Measurements from ENCODE around the gene SGSH.

The SGSH gene

DNA sequence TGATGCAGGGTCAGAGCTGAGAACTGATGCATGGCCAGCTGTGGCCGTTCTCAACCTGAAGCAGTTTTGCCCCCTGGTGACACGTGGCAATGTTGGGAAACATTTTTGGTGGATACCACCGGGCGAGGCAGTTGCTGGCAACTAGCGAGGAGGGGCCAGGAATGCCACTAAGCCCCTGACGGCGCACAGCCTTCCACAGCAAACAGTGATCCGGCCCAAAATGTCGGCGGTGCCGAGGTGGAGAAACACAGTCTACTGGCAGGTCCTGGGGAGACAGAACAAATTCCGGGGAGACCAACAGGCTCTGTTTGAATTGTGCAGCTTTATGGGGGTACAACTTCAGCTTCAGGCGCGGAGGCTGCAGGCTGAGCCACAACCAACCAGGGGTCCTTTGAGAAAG lies 8.3 kb upstream of the SGSH start:
- peaks cover 11% of the 10 kb centered on the region for H3K9me3 ChIP-seq (ENCODE audit: severe bottlenecking)
- no peak overlapping the region for H3K4me3 ChIP-seq (ENCODE audit: severe bottlenecking)
- DNase-seq (ENCODE audit: low spot score): no peak
- H3K27me3 ChIP-seq (ENCODE audit: insufficient read depth, poor library complexity, severe bottlenecking): no peaks in the 10 kb centered on the region
- peaks cover 13% of the 10 kb centered on the region for H3K36me3 ChIP-seq (ENCODE audit: low read depth)
- no peaks in the 10 kb centered on the region for H3K4me1 ChIP-seq (ENCODE audit: insufficient read depth, poor library complexity, severe bottlenecking)
- no peak for ATAC-seq (ENCODE audit: low read depth)
- H3K27ac ChIP-seq (ENCODE audit: poor library complexity, severe bottlenecking): no peak overlapping the region
- TF ChIP-seq, protein P1, sequence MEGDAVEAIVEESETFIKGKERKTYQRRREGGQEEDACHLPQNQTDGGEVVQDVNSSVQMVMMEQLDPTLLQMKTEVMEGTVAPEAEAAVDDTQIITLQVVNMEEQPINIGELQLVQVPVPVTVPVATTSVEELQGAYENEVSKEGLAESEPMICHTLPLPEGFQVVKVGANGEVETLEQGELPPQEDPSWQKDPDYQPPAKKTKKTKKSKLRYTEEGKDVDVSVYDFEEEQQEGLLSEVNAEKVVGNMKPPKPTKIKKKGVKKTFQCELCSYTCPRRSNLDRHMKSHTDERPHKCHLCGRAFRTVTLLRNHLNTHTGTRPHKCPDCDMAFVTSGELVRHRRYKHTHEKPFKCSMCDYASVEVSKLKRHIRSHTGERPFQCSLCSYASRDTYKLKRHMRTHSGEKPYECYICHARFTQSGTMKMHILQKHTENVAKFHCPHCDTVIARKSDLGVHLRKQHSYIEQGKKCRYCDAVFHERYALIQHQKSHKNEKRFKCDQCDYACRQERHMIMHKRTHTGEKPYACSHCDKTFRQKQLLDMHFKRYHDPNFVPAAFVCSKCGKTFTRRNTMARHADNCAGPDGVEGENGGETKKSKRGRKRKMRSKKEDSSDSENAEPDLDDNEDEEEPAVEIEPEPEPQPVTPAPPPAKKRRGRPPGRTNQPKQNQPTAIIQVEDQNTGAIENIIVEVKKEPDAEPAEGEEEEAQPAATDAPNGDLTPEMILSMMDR (IDR thresholded peaks at IDR 0.05; ENCODE audit: poor library complexity, severe bottlenecking): no peak

DNA sequence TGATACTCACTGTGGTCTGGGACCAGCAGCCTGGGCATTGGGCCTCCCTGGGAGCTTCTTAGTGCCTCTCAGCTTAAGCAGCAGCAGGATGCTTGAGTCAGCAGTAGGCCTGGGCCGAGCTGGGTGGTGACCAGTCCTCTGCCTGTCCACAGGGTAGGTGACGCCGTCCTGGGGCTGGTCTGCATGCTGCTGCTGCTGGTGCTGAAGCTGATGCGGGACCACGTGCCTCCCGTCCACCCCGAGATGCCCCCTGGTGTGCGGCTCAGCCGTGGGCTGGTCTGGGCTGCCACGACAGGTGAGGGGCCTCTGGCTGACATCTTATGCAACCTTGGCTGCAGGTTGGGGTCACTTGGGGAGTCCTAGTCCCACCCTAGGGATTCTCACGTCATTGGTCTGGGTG lies 7.5 kb upstream of the SGSH start:
- no peak overlapping the region for H3K27ac ChIP-seq (ENCODE audit: poor library complexity, severe bottlenecking)
- H3K4me3 ChIP-seq (ENCODE audit: severe bottlenecking): no peak overlapping the region
- peaks cover 12% of the 10 kb centered on the region for H3K36me3 ChIP-seq (ENCODE audit: low read depth)
- peaks cover 10% of the 10 kb centered on the region for H3K9me3 ChIP-seq (ENCODE audit: severe bottlenecking)
- no peaks in the 10 kb centered on the region for H3K27me3 ChIP-seq (ENCODE audit: insufficient read depth, poor library complexity, severe bottlenecking)
- no peak for ATAC-seq (ENCODE audit: low read depth)
- TF ChIP-seq, protein P1 (IDR thresholded peaks at IDR 0.05; ENCODE audit: poor library complexity, severe bottlenecking): no peak
- no peaks in the 10 kb centered on the region for H3K4me1 ChIP-seq (ENCODE audit: insufficient read depth, poor library complexity, severe bottlenecking)
- no peak for DNase-seq (ENCODE audit: low spot score)

DNA sequence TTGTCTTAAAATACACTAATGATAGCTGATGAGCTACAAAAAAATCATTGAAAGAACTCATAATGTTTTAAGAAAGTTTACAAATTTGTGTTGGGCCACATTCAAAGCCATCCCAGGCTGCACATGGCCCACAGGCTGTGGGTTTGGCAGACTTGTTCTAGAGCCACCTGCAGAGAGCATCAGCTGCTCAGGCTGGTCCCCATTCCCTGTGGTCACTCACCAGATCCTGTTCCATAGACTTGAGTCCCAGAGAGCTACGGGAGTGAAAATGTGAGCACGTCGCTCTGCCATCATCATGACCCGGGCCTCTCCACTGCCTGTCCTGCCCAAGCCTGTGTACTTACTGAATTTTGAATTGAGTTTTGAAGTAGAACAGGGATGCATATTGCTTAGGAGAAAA lies 7.0 kb upstream of the SGSH start:
- peaks cover 5% of the 10 kb centered on the region for H3K9me3 ChIP-seq (ENCODE audit: severe bottlenecking)
- H3K27me3 ChIP-seq (ENCODE audit: insufficient read depth, poor library complexity, severe bottlenecking): no peaks in the 10 kb centered on the region
- no peak overlapping the region for H3K4me3 ChIP-seq (ENCODE audit: severe bottlenecking)
- H3K36me3 ChIP-seq (ENCODE audit: low read depth): peaks cover 7% of the 10 kb centered on the region
- TF ChIP-seq, protein P1 (IDR thresholded peaks at IDR 0.05; ENCODE audit: poor library complexity, severe bottlenecking): no peak
- no peak for ATAC-seq (ENCODE audit: low read depth)
- no peaks in the 10 kb centered on the region for H3K4me1 ChIP-seq (ENCODE audit: insufficient read depth, poor library complexity, severe bottlenecking)
- no peak overlapping the region for H3K27ac ChIP-seq (ENCODE audit: poor library complexity, severe bottlenecking)
- no peak for DNase-seq (ENCODE audit: low spot score)

DNA sequence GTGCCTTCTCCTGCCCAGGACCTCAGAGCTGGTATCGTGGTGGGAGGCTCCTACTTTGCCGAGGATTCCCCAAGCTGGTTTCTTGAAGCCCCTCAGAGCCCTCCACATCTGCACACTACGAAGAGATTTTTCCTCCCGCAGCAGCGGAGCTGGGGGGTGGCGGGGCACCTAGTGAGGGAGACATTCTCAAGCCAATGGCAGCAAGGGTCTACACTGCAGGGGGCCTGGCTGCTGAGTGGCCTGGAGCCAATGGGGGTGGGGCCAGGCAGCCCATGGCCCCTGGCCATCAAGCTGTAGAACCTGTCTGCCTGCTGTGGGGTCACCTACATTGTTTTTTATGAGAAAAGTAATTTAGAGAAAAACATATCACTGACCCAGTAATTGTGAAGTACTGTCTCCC lies 5.1 kb upstream of the SGSH start:
- H3K27me3 ChIP-seq (ENCODE audit: insufficient read depth, poor library complexity, severe bottlenecking): no peaks in the 10 kb centered on the region
- H3K4me3 ChIP-seq (ENCODE audit: severe bottlenecking): no peak overlapping the region
- no peaks in the 10 kb centered on the region for H3K9me3 ChIP-seq (ENCODE audit: severe bottlenecking)
- DNase-seq (ENCODE audit: low spot score) (no peak), ATAC-seq (ENCODE audit: low read depth) (no peak)
- H3K36me3 ChIP-seq (ENCODE audit: low read depth): no peaks in the 10 kb centered on the region
- H3K27ac ChIP-seq (ENCODE audit: poor library complexity, severe bottlenecking): no peak overlapping the region
- no peaks in the 10 kb centered on the region for H3K4me1 ChIP-seq (ENCODE audit: insufficient read depth, poor library complexity, severe bottlenecking)
- TF ChIP-seq, protein P1 (IDR thresholded peaks at IDR 0.05; ENCODE audit: poor library complexity, severe bottlenecking): no peak

DNA sequence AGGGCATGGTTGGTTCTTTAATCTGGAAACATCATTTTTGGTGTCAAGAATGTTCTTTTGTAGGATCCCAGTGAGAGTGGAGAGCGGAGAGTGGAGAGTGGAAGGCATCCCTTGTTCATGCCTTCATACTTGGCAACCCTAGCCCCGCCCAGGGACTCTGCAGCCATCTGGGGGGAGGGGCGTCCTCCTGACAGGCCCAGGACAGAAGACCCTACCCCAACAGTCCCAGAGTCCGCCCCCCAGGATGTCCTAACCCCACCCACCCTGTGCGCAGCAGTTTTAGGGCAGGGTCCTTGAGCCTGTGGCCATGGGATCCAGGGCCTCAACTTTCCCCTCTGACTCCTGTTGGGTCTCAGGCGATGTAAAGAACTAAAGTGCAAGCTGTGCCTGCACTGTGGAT lies 4.5 kb upstream of the SGSH start:
- ATAC-seq (ENCODE audit: low read depth): no peak
- peak; percentile 59 for DNase-seq (ENCODE audit: low spot score)
- H3K9me3 ChIP-seq (ENCODE audit: severe bottlenecking): no peaks in the 10 kb centered on the region
- H3K4me1 ChIP-seq (ENCODE audit: insufficient read depth, poor library complexity, severe bottlenecking): no peaks in the 10 kb centered on the region
- no peak overlapping the region for H3K27ac ChIP-seq (ENCODE audit: poor library complexity, severe bottlenecking)
- no peaks in the 10 kb centered on the region for H3K36me3 ChIP-seq (ENCODE audit: low read depth)
- TF ChIP-seq, protein P1 (IDR thresholded peaks at IDR 0.05; ENCODE audit: poor library complexity, severe bottlenecking): no peak
- H3K4me3 ChIP-seq (ENCODE audit: severe bottlenecking): no peak overlapping the region
- no peaks in the 10 kb centered on the region for H3K27me3 ChIP-seq (ENCODE audit: insufficient read depth, poor library complexity, severe bottlenecking)

Data from RWPE2 (cell line).